ENCODE data around the gene UXS1.
A peak's percentile ranks its signal among the peaks of the same experiment; 100 is the strongest.

The UXS1 gene

DNA sequence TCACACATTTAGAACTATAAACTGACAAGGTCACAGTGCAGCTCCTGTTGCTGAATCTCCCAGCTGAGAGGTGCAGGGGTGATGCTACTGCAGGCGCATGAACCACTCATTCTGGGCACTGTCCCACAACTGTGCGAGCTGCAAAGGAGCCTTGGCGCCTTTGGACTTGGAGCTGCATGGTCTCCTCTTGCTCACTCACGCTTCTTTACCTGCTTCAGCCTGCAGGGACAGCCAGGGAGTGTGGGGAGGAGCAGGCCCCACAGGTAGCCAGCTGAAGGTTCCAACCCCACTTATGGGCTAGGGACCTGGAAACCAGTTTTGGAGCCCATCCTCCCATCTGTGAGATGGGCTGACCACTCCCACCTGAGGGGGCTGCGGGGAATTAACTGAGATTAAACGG lies 75.0 kb downstream of the UXS1 start:
- no peak for DNase-seq (ENCODE audit: low read depth)
- H3K4me3 ChIP-seq (ENCODE audit: low read depth, low read length), result no peak overlapping the region
- TF ChIP-seq, protein P1, sequence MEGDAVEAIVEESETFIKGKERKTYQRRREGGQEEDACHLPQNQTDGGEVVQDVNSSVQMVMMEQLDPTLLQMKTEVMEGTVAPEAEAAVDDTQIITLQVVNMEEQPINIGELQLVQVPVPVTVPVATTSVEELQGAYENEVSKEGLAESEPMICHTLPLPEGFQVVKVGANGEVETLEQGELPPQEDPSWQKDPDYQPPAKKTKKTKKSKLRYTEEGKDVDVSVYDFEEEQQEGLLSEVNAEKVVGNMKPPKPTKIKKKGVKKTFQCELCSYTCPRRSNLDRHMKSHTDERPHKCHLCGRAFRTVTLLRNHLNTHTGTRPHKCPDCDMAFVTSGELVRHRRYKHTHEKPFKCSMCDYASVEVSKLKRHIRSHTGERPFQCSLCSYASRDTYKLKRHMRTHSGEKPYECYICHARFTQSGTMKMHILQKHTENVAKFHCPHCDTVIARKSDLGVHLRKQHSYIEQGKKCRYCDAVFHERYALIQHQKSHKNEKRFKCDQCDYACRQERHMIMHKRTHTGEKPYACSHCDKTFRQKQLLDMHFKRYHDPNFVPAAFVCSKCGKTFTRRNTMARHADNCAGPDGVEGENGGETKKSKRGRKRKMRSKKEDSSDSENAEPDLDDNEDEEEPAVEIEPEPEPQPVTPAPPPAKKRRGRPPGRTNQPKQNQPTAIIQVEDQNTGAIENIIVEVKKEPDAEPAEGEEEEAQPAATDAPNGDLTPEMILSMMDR (IDR thresholded peaks at IDR 0.05; ENCODE audit: insufficient read depth, low read depth, low read length, missing control alignments), result no peak

DNA sequence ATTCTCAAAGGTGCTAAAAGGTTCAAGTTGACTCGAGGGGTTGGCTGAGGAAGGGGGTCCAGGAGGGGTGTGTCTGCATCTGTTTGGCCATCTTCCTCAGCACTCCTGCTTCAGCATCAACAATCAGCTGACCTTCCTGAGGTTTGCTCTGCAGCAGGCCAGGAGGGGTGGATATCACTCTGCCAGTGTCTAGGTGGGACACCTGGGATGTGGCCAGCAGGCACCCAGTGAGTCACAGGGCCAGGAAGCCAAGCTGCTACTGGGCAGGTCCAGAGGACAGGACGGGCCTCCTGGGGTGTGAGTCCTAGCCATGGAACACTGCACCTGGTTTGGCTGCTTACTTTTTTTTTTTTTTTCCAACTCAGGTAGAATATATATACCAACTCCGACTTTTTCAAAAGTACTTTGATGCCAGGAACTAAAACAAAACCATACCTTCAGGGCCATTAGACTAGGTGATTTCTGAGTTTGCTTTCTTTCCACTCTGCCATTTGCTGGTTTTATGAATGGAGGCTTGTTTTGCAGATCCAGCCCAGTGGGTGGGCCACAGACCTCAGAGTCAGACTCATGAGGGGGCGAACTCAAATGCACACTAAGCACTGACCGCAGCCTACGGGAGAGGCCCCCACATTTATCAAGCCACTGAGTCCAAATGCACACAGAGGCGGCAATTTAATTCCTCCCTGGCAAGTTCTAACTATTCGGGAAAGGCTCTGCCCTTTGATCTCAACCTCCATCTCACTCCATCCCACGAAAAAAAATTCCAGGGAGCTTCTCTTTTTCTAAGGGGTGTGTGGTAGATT lies 76.0 kb downstream of the UXS1 start:
- DNase-seq (ENCODE audit: low read depth), result no peak
- no peak overlapping the region for H3K4me3 ChIP-seq (ENCODE audit: low read depth, low read length)
- TF ChIP-seq, protein P1 (IDR thresholded peaks at IDR 0.05; ENCODE audit: insufficient read depth, low read depth, low read length, missing control alignments), result no peak

DNA sequence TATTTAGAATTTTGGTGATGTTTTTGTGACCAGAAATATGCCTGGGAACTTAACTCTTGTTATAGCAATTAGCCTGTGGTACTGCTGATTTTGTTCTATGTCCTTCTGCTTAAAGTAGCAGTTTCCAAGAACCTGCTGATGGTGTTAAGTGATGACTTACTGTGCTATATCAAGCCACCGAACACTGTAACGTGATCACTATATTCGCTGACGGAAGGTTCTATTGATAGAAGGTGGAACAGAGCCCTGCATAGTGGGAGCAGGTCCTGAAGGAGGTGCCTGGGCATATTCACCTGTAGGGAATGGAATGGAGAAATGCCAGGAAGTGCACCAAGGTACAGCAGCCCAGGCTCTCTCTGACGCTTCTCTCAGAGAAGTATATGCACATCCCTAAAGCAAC lies 76.8 kb downstream of the UXS1 start:
- no peak for DNase-seq (ENCODE audit: low read depth)
- TF ChIP-seq, protein P1 (IDR thresholded peaks at IDR 0.05; ENCODE audit: insufficient read depth, low read depth, low read length, missing control alignments), result no peak
- H3K4me3 ChIP-seq (ENCODE audit: low read depth, low read length), result no peak overlapping the region

DNA sequence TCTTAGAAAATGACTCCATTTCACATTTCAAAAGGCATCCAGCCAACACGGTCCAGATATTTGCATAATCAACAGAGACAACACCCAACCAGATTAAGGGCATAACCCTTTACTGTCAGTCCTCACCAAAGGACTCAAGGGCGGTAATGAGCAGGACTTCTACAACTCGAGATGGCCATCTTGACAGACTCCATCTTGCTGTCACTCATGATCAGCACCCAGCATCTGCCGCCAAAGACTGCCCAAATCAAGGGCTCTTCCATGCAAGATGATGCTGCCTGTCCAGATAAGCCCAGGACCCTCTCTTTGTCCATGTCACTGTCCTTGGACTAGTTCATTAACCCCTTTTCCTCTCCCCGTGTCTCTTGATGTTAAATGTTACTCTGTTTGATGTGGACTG lies 77.9 kb downstream of the UXS1 start:
- H3K4me3 ChIP-seq (ENCODE audit: low read depth, low read length), result no peak overlapping the region
- no peak for DNase-seq (ENCODE audit: low read depth)
- TF ChIP-seq, protein P1 (IDR thresholded peaks at IDR 0.05; ENCODE audit: insufficient read depth, low read depth, low read length, missing control alignments), result no peak

DNA sequence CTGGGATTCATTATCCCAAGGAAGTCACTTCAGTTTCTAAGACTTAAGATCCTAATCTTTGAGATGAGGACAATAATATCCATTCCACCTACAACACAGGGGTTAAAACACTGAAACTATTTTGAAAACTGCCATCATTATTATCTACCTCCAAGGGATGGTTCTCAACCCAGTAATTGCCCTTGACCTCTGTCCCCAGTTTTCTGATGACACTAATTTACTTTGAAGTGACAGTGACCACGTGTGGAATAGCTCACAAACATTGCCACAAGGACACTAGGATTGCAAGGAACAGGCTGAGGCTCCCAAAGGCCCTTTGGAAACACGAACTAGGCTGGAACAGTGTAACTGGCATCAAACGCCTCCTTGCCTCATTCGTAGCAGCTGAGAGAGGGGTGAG lies 78.4 kb downstream of the UXS1 start:
- no peak for DNase-seq (ENCODE audit: low read depth)
- TF ChIP-seq, protein P1 (IDR thresholded peaks at IDR 0.05; ENCODE audit: insufficient read depth, low read depth, low read length, missing control alignments), result no peak
- no peak overlapping the region for H3K4me3 ChIP-seq (ENCODE audit: low read depth, low read length)

GRCh38 chr2:106115250-106115649 lies 78.9 kb downstream of the UXS1 start:
- TF ChIP-seq, protein P1 (IDR thresholded peaks at IDR 0.05; ENCODE audit: insufficient read depth, low read depth, low read length, missing control alignments), result no peak
- DNase-seq (ENCODE audit: low read depth), result peak; percentile 30
- no peak overlapping the region for H3K4me3 ChIP-seq (ENCODE audit: low read depth, low read length)

- DNase-seq (ENCODE audit: low read depth), result no peak
- H3K4me3 ChIP-seq (ENCODE audit: low read depth, low read length), result no peak overlapping the region
Measured at GRCh38 chr2:106114166-106114565, 79.9 kb downstream of the UXS1 start.

More at GRCh38 chr2:106114166-106114565, 79.9 kb downstream of the UXS1 start:
- TF ChIP-seq, protein P1 (IDR thresholded peaks at IDR 0.05; ENCODE audit: insufficient read depth, low read depth, low read length, missing control alignments), result no peak
